K562 (cell line): Measurements from ENCODE around the gene GPN3. TPM values are rescaled to one million over a fixed set of nuclear protein-coding genes. Genes with fewer than 3 reads are reported as not detected.
A peak's percentile ranks its signal among the peaks of the same experiment; 100 is the strongest.

Experiments
- AFF1 ChIP-seq, 2 experiments: fragments of 450-650 bp; IDR thresholded peaks; 2 replicates each; pipeline ENCODE4 v1.6.1; 2018; ENCODE audit warnings: mild to moderate bottlenecking in 2 of 2, low read depth in 1 of 2; ENCODE audit not compliant: partially characterized antibody in 2 of 2
- CAMTA2 ChIP-seq: fragments of 250-450 bp; sonication (Bioruptor Pico); conservative IDR thresholded peaks from 2 replicates; pipeline ENCODE4 v1.5.1; 2022
- EZH2 ChIP-seq: IDR thresholded peaks from 2 replicates; pipeline ENCODE4 v1.6.1; 2012; ENCODE audit warnings: low read depth, mild to moderate bottlenecking, inconsistent platforms, low read length, borderline replicate concordance
- FOXK2 ChIP-seq, 2 experiments: fragments of 450-650 bp; IDR thresholded peaks in 1 of 2; conservative IDR thresholded peaks in 1 of 2; 2 replicates each; pipeline ENCODE4 v1.6.1; 2016; ENCODE audit warnings: low read depth in 2 of 2, mild to moderate bottlenecking in 1 of 2
- GABPB1 ChIP-seq: sonication (generic); formaldehyde crosslinking; IDR thresholded peaks from 2 replicates; pipeline ENCODE4 v1.8.0; 2022; ENCODE audit warnings: mild to moderate bottlenecking, missing genetic modification reagents
- MAFF ChIP-seq: IDR thresholded peaks from 2 replicates; pipeline ENCODE4 v1.6.1; 2012; ENCODE audit warnings: low read length, improper control_type of control experiment
- NCOA2 ChIP-seq, 2 experiments: fragments of 450-650 bp; IDR thresholded peaks; 2 replicates each; pipeline ENCODE4 v1.6.1; 2018; ENCODE audit warnings: mild to moderate bottlenecking in 2 of 2, moderate library complexity in 1 of 2; ENCODE audit not compliant: partially characterized antibody in 2 of 2
- PTRF ChIP-seq: fragments of 450-650 bp; IDR thresholded peaks from 2 replicates; pipeline ENCODE4 v1.6.1; 2016; ENCODE audit warnings: mild to moderate bottlenecking, missing genetic modification characterization, missing compliant biosample characterization
- USF2 ChIP-seq: sonication (generic); formaldehyde crosslinking; IDR thresholded peaks from 2 replicates; pipeline ENCODE4 v1.5.0; 2020; ENCODE audit warnings: missing genetic modification reagents
- ZNF146 ChIP-seq: IDR thresholded peaks from one replicate; pipeline ENCODE4 v1.6.1; 2018; ENCODE audit warnings: missing compliant biosample characterization; ENCODE audit not compliant: unreplicated experiment
- ZNF445 ChIP-seq: fragments of 250-450 bp; sonication (Bioruptor Pico); IDR thresholded peaks from 2 replicates; pipeline ENCODE4 v1.4.0; 2020; ENCODE audit warnings: low read depth, mild to moderate bottlenecking, moderate library complexity
- ZNF740 ChIP-seq, 3 experiments: fragments of 200-800 bp in 1 of 3; sonication (Bioruptor generic) in 1 of 3; sonication (generic) in 1 of 3; formaldehyde crosslinking in 1 of 3; IDR thresholded peaks; 2 replicates each; pipeline versions ENCODE4 v1.6.1 to v1.8.0; 2016 to 2022; ENCODE audit warnings: mild to moderate bottlenecking in 2 of 3, missing compliant biosample characterization in 2 of 3, missing genetic modification characterization in 2 of 3, missing genetic modification reagents in 1 of 3
- ZNF780A ChIP-seq: fragments of 250-450 bp; sonication (Bioruptor Pico); IDR thresholded peaks from 2 replicates; pipeline ENCODE4 v1.5.0; 2021; ENCODE audit warnings: mild to moderate bottlenecking
- polyA plus RNA-seq, 8 experiments: library from polyadenylated mRNA; depleted of rRNA in 4 of 8; stranded (reverse) in 5 of 8; unstranded in 3 of 8; fragments of >200 nt; fragmentation: Nextera tagmentation in 2 of 8; fragmentation: Illumina TruSeq in 1 of 8; extraction: Ambion mirVana in 2 of 8; extraction: Trizol in 1 of 8; gene quantifications; 2 replicates each; pipeline versions ENCODE4 v1.2.1 to v1.2.3, GENCODE V29; 2011 to 2014; ENCODE audit warnings: inconsistent platforms in 1 of 8, missing spikeins in 1 of 8
- total RNA-seq, 7 experiments: library from RNA; depleted of rRNA in 6 of 7; stranded (reverse); fragments of >200 nt in 6 of 7; fragmentation: Illumina TruSeq in 2 of 7; extraction: Trizol in 2 of 7; gene quantifications; 2 replicates each; pipeline versions ENCODE4 v1.2.1 to v1.2.3, GENCODE V29; 2011 to 2021; ENCODE audit warnings: low replicate concordance in 1 of 7
- TF ChIP-seq, protein P1 (sequence below): fragments of 200-800 bp; sonication (Bioruptor generic); IDR thresholded peaks from 2 replicates; pipeline ENCODE4 v1.6.1; 2017; ENCODE audit warnings: missing genetic modification characterization, missing compliant biosample characterization
- TF ChIP-seq, protein P2 (sequence below): fragments of 450-650 bp; formaldehyde crosslinking; IDR thresholded peaks from 2 replicates; pipeline ENCODE4 v1.4.0; 2020; ENCODE audit warnings: mild to moderate bottlenecking
- TF ChIP-seq, protein P3 (sequence below): fragments of 450-650 bp; IDR thresholded peaks from 2 replicates; pipeline ENCODE4 v1.6.1; 2017; ENCODE audit warnings: mild to moderate bottlenecking, moderate library complexity

Gene GPN3
- total and polyA plus RNA-seq, 9 of the 15 experiments (the other 6 are each of a cell fraction or from before 2014, with no cell fraction given) = 35.8 to 123 (median 64.2) TPM

GRCh38 chr12:110468214-110469048, at the start of gene GPN3, which contains the start of gene FAM216A (continued):
- TF ChIP-seq GABPB1 (CRISPR knock-in tag) (peak; percentile 46; the same call in 1 of the 2 replicates), CAMTA2 (no peak), EZH2 (no peak), ZNF740 (CRISPR knock-in tag; IDR thresholded peaks at IDR 0.05) (no peak), ZNF740 (tag; IDR thresholded peaks at IDR 0.05) (no peak), NCOA2 (IDR thresholded peaks at IDR 0.05; ENCODE audit: partially characterized antibody in 2 of 2) (no peak), PTRF (tag) (no peak), ZNF146 (CRISPR knock-in tag) (no peak), MAFF (no peak), ZNF445 (CRISPR knock-in tag) (no peak), AFF1 (IDR thresholded peaks at IDR 0.05; ENCODE audit: low read depth in 1 of 2, partially characterized antibody in 2 of 2) (peak in 1 of 2 experiments; percentile 51), FOXK2 (conservative IDR thresholded peaks at IDR 0.05 in 1 of 2, IDR thresholded peaks at IDR 0.05 in 1 of 2; ENCODE audit: low read depth in 2 of 2) (no peak; a peak in 1 of 4 replicates), ZNF780A (CRISPR knock-in tag) (no peak), USF2 (CRISPR knock-in tag) (no peak)
- TF ChIP-seq, protein P1, sequence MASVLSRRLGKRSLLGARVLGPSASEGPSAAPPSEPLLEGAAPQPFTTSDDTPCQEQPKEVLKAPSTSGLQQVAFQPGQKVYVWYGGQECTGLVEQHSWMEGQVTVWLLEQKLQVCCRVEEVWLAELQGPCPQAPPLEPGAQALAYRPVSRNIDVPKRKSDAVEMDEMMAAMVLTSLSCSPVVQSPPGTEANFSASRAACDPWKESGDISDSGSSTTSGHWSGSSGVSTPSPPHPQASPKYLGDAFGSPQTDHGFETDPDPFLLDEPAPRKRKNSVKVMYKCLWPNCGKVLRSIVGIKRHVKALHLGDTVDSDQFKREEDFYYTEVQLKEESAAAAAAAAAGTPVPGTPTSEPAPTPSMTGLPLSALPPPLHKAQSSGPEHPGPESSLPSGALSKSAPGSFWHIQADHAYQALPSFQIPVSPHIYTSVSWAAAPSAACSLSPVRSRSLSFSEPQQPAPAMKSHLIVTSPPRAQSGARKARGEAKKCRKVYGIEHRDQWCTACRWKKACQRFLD (CRISPR knock-in tag) = no peak
- TF ChIP-seq, protein P2, sequence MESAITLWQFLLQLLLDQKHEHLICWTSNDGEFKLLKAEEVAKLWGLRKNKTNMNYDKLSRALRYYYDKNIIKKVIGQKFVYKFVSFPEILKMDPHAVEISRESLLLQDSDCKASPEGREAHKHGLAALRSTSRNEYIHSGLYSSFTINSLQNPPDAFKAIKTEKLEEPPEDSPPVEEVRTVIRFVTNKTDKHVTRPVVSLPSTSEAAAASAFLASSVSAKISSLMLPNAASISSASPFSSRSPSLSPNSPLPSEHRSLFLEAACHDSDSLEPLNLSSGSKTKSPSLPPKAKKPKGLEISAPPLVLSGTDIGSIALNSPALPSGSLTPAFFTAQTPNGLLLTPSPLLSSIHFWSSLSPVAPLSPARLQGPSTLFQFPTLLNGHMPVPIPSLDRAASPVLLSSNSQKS (CRISPR knock-in tag) = no peak
- TF ChIP-seq, protein P3, sequence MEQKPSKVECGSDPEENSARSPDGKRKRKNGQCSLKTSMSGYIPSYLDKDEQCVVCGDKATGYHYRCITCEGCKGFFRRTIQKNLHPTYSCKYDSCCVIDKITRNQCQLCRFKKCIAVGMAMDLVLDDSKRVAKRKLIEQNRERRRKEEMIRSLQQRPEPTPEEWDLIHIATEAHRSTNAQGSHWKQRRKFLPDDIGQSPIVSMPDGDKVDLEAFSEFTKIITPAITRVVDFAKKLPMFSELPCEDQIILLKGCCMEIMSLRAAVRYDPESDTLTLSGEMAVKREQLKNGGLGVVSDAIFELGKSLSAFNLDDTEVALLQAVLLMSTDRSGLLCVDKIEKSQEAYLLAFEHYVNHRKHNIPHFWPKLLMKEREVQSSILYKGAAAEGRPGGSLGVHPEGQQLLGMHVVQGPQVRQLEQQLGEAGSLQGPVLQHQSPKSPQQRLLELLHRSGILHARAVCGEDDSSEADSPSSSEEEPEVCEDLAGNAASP = no peak
